HG02943 (cell line): Measurements from ENCODE around the gene TEDC1.
A peak's percentile ranks its signal among the peaks of the same experiment; 100 is the strongest.

ENCODE experiments used
- ATAC-seq: cut with Tn5 transposase; IDR thresholded peaks from one replicate; pipeline ENCODE4 v1.9.1; 2021; ENCODE audit warnings: mild to moderate bottlenecking, low read depth, moderate library complexity; ENCODE audit not compliant: unreplicated experiment

TEDC1 gene, protein sequence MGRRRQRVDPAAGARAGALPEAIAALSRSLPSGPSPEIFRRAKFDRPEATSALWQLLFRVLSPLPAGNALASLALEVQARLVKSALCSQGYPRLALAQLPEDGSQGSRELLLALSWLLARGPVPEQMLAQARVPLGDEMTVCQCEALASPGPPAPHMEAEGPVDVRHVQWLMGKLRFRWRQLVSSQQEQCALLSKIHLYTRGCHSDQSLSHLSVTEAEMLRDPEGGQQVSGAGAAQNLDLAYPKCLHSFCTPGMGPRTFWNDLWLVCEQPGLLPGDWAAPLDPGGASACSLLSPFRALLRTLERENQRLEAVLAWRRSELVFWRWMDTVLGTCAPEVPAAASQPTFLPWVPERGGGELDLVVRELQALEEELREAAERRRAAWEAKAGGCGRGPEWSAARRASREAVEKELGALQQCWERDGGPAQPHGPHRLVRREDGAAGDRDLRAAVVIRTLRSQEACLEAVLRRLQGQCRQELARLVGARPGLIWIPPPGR

GRCh38 chr14:105490572-105491365 is at the start of gene TEDC1:
Gene TEDC1 (plus strand): TSS chr14:105491246. CDS start chr14:105491376, 130 bp downstream.
- ATAC-seq = peak; percentile 64

DNA sequence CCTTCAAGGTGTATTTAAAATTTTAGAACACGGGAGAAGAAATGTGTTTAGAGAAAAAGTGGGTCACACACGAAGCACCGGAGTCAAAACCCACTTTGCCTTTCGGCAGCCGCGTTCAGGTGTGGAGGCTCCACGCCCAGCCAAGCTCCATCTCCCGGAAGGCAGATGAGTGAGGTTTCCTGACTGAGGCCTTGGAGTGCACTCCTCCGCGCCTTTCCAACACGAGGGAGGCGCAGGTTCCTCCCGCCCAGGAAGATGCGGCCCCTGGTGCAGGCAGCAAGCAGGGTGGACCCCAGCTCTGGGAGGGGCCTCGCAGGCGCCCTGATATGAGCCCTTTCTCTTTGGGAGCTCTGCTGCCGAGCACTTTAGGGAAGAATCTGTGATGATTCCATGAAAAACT is 48.9 kb upstream of the TEDC1 start:
- ATAC-seq = no peak

- no peak for ATAC-seq
Observed at GRCh38 chr14:105442834-105443233, 48.2 kb upstream of the TEDC1 start.

- ATAC-seq = no peak
Observed at GRCh38 chr14:105444859-105445258, 46.2 kb upstream of the TEDC1 start.

DNA sequence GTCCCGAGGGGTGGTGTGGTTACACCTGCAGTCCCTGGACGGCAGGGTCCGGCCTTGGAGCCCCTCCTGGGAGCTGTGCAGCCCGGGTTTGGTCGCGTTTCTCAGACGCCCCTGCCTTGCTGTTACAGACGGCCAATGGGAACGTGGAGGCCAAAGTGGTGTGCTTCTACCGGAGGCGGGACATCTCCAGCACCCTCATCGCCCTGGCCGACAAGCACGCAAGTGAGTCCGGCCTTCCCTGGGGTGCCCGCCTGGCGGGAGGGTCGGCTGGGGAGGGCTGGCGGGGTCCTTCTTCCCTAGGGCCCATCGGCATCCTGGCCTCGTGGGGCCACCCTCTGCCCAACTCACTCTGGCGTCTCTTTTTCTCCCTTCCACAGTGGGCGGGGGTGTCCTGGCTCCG is 45.8 kb upstream of the TEDC1 start:
- no peak for ATAC-seq

DNA sequence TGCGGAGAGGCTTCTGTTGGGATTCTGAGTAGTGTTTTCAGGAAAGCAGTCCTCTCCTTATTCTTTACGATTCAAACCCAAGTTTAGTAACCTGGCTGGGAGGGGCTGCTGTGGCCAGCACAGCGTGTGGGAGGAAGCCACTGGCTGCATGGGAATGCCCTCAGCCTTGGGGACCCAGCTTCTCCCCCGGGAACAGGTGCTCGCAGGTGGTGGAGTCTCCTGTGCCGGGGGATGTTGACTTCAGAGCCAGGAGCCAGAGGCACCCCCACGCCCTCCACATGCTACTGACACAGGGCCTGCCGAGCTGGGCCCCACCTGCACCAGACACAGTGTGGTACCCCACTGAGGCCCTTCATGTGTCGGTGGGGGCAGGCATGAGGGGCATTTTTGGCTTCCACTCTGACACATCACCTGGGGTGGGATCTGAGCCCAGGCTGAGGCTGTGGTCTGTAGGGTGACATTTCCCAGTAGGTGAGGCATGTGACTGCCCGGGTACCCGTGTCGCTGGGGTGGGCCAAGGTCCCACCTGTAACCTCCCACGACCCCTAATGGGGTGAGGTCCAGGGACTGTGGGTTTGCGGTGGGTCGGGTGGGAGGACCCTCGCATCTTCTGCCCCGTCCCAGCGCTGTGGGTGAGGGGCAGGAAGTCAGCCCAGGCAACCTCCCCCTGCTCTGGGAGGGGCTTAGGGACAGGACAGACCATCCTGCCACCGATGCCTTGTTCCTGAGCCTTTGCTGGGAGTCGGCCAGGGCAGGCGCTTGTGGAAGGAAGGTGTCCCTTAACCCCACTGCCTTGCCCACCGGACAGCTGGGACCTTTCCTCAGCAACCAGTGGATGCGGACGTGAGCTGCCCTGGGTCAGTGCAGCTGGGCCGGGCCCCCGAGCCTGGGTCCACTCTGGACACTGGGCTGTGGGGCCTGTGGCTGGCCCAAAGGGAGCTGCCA is 44.9 kb upstream of the TEDC1 start:
- no peak for ATAC-seq

- ATAC-seq = no peak
Observed at GRCh38 chr14:105446971-105447370, 44.1 kb upstream of the TEDC1 start.

- no peak for ATAC-seq
Observed at GRCh38 chr14:105447651-105448640, 43.1 kb upstream of the TEDC1 start.

- no peak for ATAC-seq
Observed at GRCh38 chr14:105448706-105449111, 42.3 kb upstream of the TEDC1 start.

DNA sequence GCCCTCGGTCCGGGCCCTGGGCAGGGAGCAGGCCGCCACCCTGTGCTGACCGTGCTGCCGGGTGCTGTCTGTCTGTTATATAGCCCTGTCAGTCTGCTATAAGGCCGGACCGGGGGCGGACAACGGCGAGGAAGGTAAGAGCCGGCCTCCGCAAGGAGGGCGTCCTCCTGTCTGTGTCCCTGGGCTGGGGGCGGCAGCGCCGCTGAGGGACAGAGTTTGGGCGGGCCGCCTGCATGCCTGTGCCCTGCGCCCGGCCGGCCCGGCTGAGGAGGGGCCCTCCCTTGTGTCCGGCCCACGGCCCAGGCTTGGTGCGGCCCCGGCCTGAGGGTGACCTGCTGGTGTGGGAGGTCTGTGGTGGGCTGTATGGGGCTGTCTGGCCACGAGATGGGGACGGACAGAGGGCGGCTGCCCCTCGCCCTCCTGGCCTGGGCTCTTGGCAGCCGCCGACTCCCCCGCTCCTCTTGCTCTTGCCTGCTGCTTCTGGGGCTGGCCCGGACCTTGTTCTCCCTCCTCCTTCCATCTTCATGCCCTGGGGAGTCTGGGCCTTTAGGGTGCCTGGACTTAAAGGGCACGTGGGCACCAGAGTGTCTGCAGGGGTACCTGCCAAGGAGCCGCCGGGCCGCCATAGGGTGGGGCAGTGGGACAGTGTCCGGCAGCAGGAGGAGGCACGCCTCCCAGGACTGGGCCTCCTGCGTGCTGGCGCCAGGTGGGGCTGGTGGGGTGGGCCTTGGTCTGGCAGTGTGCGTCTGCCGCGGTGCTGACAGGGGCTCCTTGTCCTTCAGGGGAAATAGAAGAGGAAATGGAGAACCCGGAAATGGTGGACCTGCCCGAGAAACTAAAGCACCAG is 41.5 kb upstream of the TEDC1 start:
- ATAC-seq = no peak

- ATAC-seq = no peak
Observed at GRCh38 chr14:105450123-105450505, 40.9 kb upstream of the TEDC1 start.

DNA sequence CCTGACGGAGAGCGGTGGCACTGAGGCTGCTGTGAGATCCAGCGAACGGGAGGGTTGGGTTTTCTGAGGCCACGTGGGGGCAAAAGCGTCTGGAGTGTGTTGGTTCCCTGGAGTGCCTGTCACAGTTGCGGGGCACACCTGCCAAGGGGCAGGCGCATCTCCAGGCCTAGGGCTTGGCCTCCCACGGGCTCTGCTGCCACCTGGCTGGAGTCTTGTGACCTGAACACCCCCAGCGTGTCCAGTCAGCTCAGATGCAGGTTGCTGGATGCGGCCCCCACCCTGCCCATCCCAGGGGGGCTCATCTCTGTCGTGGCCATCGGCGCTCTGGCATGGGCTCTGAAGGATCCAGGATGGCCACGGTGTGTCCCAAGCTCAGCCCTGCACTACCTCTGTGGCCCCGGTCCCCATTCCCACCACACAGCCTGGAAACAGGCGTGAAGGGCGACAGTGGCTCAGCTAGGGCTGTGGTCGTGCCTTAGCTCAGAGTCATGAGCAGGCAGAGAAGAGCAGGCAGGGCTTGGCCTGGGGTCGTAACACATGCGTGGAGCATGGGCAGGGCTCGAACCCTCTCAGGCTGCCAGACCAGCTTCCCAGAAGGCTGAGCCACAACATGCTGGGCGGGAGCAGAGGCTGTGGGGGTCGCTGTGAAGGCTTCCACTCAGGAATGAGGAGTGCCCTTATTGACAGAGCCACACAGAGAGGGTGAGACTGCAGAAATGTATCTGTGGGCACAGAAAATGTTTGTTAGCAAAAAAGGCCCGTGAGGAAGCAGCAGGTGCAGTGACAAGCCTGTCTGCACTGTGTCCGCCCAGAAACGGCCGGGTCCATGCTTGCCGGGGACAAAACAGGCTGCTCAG is 40.0 kb upstream of the TEDC1 start:
- no peak for ATAC-seq

- no peak for ATAC-seq
Observed at GRCh38 chr14:105452963-105453362, 38.1 kb upstream of the TEDC1 start.

GRCh38 chr14:105453847-105454246 is 37.2 kb upstream of the TEDC1 start:
- ATAC-seq = no peak

DNA sequence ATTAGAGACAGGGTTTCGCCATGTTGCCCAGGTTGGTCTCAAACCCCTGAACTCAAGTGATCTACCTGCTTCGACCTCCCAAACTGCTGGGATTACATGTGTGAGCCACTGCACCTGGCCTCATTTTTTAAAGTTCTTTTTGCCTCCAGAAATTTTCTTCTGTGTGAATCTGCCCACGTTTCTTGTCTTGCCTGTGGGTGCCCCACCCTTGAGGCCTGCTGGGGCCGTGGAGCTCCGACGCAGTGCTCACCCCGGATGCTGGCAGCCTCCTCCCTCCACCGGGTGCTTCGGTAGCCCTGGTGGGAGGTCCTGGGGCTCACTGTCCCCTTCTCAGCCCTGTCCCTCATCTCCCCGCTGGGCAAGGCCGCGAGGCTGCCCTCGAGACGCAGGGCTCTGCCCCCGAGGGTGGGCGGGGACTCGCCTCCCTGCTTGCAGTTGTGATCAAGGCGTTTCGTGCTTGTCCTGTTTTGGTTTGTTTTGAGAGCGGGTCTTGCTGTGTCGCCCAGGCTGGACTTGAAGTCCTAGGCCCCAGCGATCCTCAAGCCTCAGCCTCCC is 35.9 kb upstream of the TEDC1 start:
- no peak for ATAC-seq

DNA sequence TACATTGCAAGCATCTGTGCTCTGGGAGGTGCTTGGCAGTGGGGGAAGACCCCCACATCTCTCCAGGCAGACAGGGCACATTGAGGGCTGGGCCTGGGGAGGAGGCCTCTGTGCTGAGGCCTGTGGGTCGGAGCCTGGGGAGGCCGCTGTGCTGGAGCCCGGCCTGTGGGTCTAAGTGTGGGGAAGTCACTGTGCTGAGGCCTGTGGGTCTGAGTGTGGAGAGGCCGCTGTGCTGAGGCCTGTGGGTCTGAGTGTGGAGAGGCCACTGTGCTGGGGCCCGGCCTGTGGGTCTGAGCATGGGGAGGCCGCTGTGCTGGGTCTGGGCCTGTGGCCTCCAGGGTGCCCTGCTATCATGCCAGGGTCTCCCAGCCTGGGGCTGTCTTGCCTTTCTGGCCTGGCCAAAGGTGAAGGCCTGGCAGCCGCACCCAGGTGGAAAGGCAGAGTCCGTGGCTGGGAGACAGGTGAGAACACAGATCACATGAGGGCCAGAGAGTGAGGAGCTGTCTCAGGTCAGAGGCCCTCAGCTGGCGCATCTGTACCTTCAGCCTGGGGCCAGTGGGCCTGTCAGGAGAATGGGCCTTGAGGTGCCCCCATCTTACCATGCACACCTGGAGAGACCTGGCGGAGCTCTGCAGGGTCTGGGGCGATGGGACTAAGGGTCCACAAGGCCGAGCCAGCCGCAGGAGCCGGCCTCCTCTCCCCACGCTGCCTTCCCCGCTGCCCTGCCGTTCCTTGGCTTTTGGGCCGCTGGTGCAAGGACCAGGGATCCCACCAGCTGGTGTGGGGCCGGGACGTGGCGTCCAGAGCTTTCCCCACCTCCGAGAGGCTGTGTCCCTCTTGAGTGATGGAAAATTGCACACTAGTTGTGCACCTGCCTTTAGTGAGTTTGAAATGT is 35.0 kb upstream of the TEDC1 start:
- no peak for ATAC-seq
